GM12878 (cell line): ENCODE data around the gene HOMER2. TPM values are rescaled to one million over a fixed set of nuclear protein-coding genes. Genes with fewer than 3 reads are reported as not detected.

Source experiments
- ATAC-seq: fragments of 200-7000 bp; cut with Tn5 transposase; 3 replicates; pipeline ENCODE4 v1.9.1; 2020; ENCODE audit warnings: mild to moderate bottlenecking, moderate library complexity
- BruUV-seq: library from RNA; stranded (reverse); fragments of 400-500 nt; replicated peaks from 2 replicates; lab custom pipeline; 2021; lab: Mats Ljungman, UMichigan
- CTCF ChIA-PET: fragments of 300-600 bp; sonication (Branson Sonifier 250); formaldehyde crosslinking; extraction: SDS; loops from one replicate; lab custom pipeline; 2021; ENCODE audit warnings: inconsistent platforms; lab: Yijun Ruan, JAX
- POLR2A ChIA-PET: fragments of 350-600 bp; formaldehyde crosslinking; extraction: SDS; loops from one replicate; lab custom pipeline; 2021; ENCODE audit warnings: inconsistent platforms; lab: Charles Lee
- RAD21 ChIA-PET: fragments of 300-600 bp; sonication (Branson Sonifier 250); formaldehyde crosslinking; loops from one replicate; lab custom pipeline; 2023; ENCODE audit warnings: antibody characterized with exemption; ENCODE audit not compliant: unreplicated experiment; lab: Charles Lee
- SMC1A ChIA-PET: fragments of 300-600 bp; sonication (Branson Sonifier 250); formaldehyde crosslinking; loops from one replicate; lab custom pipeline; 2023; ENCODE audit not compliant: unreplicated experiment, uncharacterized antibody; lab: Charles Lee
- DNase-seq: peaks from one replicate; pipeline ENCODE4 v3.0.0-alpha.2; 2011; ENCODE audit warnings: low read depth, low spot score
- FAIRE-seq: peaks from 3 replicates; lab custom pipeline; 2011; peaks lifted over from hg19 to GRCh38; lab: Jason Lieb, UNC
- H2AFZ ChIP-seq: 2 replicates; pipeline ENCODE4 v1.6.0; 2011; ENCODE audit warnings: low read depth, low read length, control low read depth; ENCODE audit not compliant: control insufficient read depth
- H3K27ac ChIP-seq: 2 replicates; pipeline ENCODE4 v1.5.1; 2011; ENCODE audit warnings: control low read depth; ENCODE audit not compliant: control insufficient read depth, insufficient read depth
- H3K27me3 ChIP-seq, 2 experiments: replicated peaks in 1 of 2; 2 replicates each; pipeline versions ENCODE4 v1.6.0 to v1.6.1; 2011; ENCODE audit warnings: low read length in 1 of 2; ENCODE audit not compliant: control insufficient read depth in 2 of 2, insufficient read depth in 2 of 2
- H3K36me3 ChIP-seq, 2 experiments: 2 replicates each; pipeline ENCODE4 v1.5.1; 2011; ENCODE audit warnings: low read length in 1 of 2; ENCODE audit not compliant: control insufficient read depth in 2 of 2, insufficient read depth in 2 of 2
- H3K4me1 ChIP-seq: 2 replicates; pipeline ENCODE4 v1.6.1; 2011; ENCODE audit warnings: mild to moderate bottlenecking, low read length, moderate library complexity, mixed read lengths; ENCODE audit not compliant: control insufficient read depth, insufficient read depth
- H3K4me2 ChIP-seq: 2 replicates; pipeline ENCODE4 v1.6.0; 2011; ENCODE audit warnings: control low read depth; ENCODE audit not compliant: control insufficient read depth, insufficient read depth
- H3K4me3 ChIP-seq: fragments of 200-600 bp; sonication (generic); 2 replicates; pipeline ENCODE4 v1.5.1; 2016
- H3K79me2 ChIP-seq: 2 replicates; pipeline ENCODE4 v1.6.0; 2011; ENCODE audit warnings: low read length; ENCODE audit not compliant: control insufficient read depth, insufficient read depth
- H3K9ac ChIP-seq: 2 replicates; pipeline ENCODE4 v1.8.0; 2011; ENCODE audit warnings: low read length, control low read depth, mixed read lengths; ENCODE audit not compliant: control insufficient read depth, insufficient read depth
- H3K9me3 ChIP-seq: replicated peaks from 3 replicates; pipeline ENCODE4 v1.5.1; 2011; ENCODE audit warnings: mild to moderate bottlenecking, low read length; ENCODE audit not compliant: control insufficient read depth, insufficient read depth
- H4K20me1 ChIP-seq: 2 replicates; pipeline ENCODE4 v1.6.0; 2011; ENCODE audit not compliant: control insufficient read depth, insufficient read depth
- BCL11A ChIP-seq: IDR thresholded peaks from 2 replicates; pipeline ENCODE4 v1.6.1; 2011; ENCODE audit warnings: low read depth, low read length
- CREB1 ChIP-seq: IDR thresholded peaks from 2 replicates; pipeline ENCODE4 v1.6.1; 2012; ENCODE audit warnings: low read depth, mild to moderate bottlenecking, inconsistent platforms
- ETV6 ChIP-seq, 2 experiments: fragments of 450-650 bp in 1 of 2; IDR thresholded peaks in 1 of 2; conservative IDR thresholded peaks in 1 of 2; 2 replicates each; pipeline ENCODE4 v1.6.1; 2014; ENCODE audit warnings: antibody characterized with exemption in 1 of 2, borderline replicate concordance in 1 of 2, low read depth in 1 of 2, mild to moderate bottlenecking in 1 of 2, moderate library complexity in 1 of 2
- HDAC2 ChIP-seq: fragments of 200-600 bp; sonication (generic); IDR thresholded peaks from 2 replicates; pipeline ENCODE4 v1.6.1; 2017
- HDGF ChIP-seq: fragments of 450-650 bp; IDR thresholded peaks from 2 replicates; pipeline ENCODE4 v1.6.1; 2016; ENCODE audit warnings: antibody characterized with exemption
- IRF5 ChIP-seq: fragments of 450-650 bp; IDR thresholded peaks from 2 replicates; pipeline ENCODE4 v1.6.1; 2017; ENCODE audit warnings: borderline replicate concordance
- MEF2A ChIP-seq: IDR thresholded peaks from 2 replicates; pipeline ENCODE4 v1.6.1; 2011; ENCODE audit warnings: low read depth, mild to moderate bottlenecking, low read length, moderate library complexity; ENCODE audit not compliant: insufficient read depth
- MTA3 ChIP-seq: IDR thresholded peaks from 2 replicates; pipeline ENCODE4 v1.6.1; 2012; ENCODE audit warnings: low read length, inconsistent platforms, borderline replicate concordance
- REST ChIP-seq: IDR thresholded peaks from 2 replicates; pipeline ENCODE4 v1.6.1; 2012; ENCODE audit warnings: mild to moderate bottlenecking, low read depth, low read length
- SREBF2 ChIP-seq: IDR thresholded peaks from 2 replicates; pipeline ENCODE4 v1.6.1; 2012; ENCODE audit warnings: mild to moderate bottlenecking, low read length
- SUPT20H ChIP-seq: IDR thresholded peaks from 2 replicates; pipeline ENCODE4 v1.6.1; 2011; ENCODE audit warnings: low read depth, mild to moderate bottlenecking, low read length, moderate library complexity, borderline replicate concordance; ENCODE audit not compliant: control insufficient read depth
- ZBTB33 ChIP-seq: fragments of 450-650 bp; IDR thresholded peaks from 2 replicates; pipeline ENCODE4 v1.6.1; 2017; ENCODE audit warnings: mild to moderate bottlenecking
- ZBTB4 ChIP-seq: fragments of 450-650 bp; formaldehyde crosslinking; IDR thresholded peaks from 2 replicates; pipeline ENCODE4 v1.4.0; 2022; ENCODE audit warnings: mild to moderate bottlenecking, moderate library complexity
- ZNF207 ChIP-seq: fragments of 450-650 bp; IDR thresholded peaks from 2 replicates; pipeline ENCODE4 v1.6.1; 2014; ENCODE audit warnings: antibody characterized with exemption, mild to moderate bottlenecking, borderline replicate concordance
- ZNF24 ChIP-seq: fragments of 450-650 bp; IDR thresholded peaks from 2 replicates; pipeline ENCODE4 v1.6.1; 2017; ENCODE audit warnings: antibody characterized with exemption, mild to moderate bottlenecking
- WGBS: methylation state at CpG from one replicate; pipeline ENCODE4 v1.1.6; 2016; ENCODE audit warnings: low lambda C conversion rate; ENCODE audit not compliant: insufficient replicate concordance, insufficient coverage; ENCODE audit errors: missing lambda C conversion rate; 5-methylcytosine and 5-hydroxymethylcytosine counted together
- in situ Hi-C: fragments of 300-500 bp; cut with MboI; formaldehyde crosslinking; loops from 9 replicates; pipeline ENCODE4 v1.14.3; 2018; ENCODE audit warnings: mixed read lengths
- intact Hi-C: fragments of 100-400 bp; cut with micrococcal nuclease; formaldehyde crosslinking; loops from one replicate; pipeline ENCODE4 v1.14.2; 2022; ENCODE audit not compliant: unreplicated experiment
- polyA plus RNA-seq, 11 experiments: library from polyadenylated mRNA; depleted of rRNA in 4 of 11; unstranded in 6 of 11; stranded (reverse) in 5 of 11; fragments of >200 nt; fragmentation: Nextera tagmentation in 4 of 11; fragmentation: Illumina TruSeq in 1 of 11; extraction: Ambion mirVana in 4 of 11; extraction: Trizol in 1 of 11; gene quantifications; 1 replicate in 1 of 11; 2 replicates in 10 of 11; pipeline versions ENCODE4 v1.2.1 to v1.2.3, GENCODE V29; 2011 to 2016; ENCODE audit warnings: inconsistent platforms in 2 of 11, missing spikeins in 2 of 11, low read depth in 1 of 11
- total RNA-seq, 4 experiments: library from RNA; depleted of rRNA in 3 of 4; stranded (reverse); fragments of >200 nt in 3 of 4; fragmentation: Illumina TruSeq in 1 of 4; extraction: Trizol in 1 of 4; gene quantifications; 2 replicates each; pipeline versions ENCODE4 v1.2.1 to v1.2.3, GENCODE V29; 2013 to 2021

The HOMER2 gene
- total and polyA plus RNA-seq, 10 of the 15 experiments (the other 5 are each of a cell fraction or from before 2014, with no cell fraction given) = 0.60 to 5.0 (median 1.8) TPM

GRCh38 chr15:82829234-82829633 lies 123.3 kb downstream of the HOMER2 start:
- Histone ChIP-seq H3K27me3 (no peaks in the 10 kb centered on the region), H3K36me3 (peaks cover 20 to 37% of the 10 kb centered on the region in 2 experiments), H3K4me2 (no peak overlapping the region), H2AFZ (no peak overlapping the region), H3K27ac (no peak overlapping the region), H3K4me3 (no peak overlapping the region), H3K4me1 (peaks cover 18% of the 10 kb centered on the region), H3K9ac (no peak overlapping the region), H3K9me3 (no peaks in the 10 kb centered on the region), H4K20me1 (peaks cover 6% of the 10 kb centered on the region; the same call in 1 of the 2 replicates), H3K79me2 (no peaks in the 10 kb centered on the region)
- FAIRE-seq (no peak), DNase-seq (no peak), ATAC-seq (no peak)
- ChIA-PET POLR2A (no interaction called here), RAD21 (no interaction called here), SMC1A (interaction anchor here (0.9 to 1.1 kb wide), 2 partner anchors 17 to 79 kb away, joined by 3 read pairs; no protein-coding TSS in a partner anchor), CTCF (interaction anchor here (0.9 to 2.1 kb wide), 4 partner anchors 16 to 298 kb away, joined by 3 to 10 read pairs (median 6); partner anchors contain the start of gene C15orf40)
- in situ Hi-C loops = no loop called here
- intact Hi-C loops = no loop called here
- BruUV-seq = no TSS peak
- whole genome bisulfite sequencing = 94% methylated on average over 4 of the region's 4 CpGs
- TF ChIP-seq ETV6 (conservative IDR thresholded peaks at IDR 0.05 in 1 of 2, IDR thresholded peaks at IDR 0.05 in 1 of 2; ENCODE audit: borderline replicate concordance in 1 of 2, low read depth in 1 of 2) (no peak), ZBTB4 (CRISPR knock-in tag) (no peak), ZNF207 (no peak), ZBTB33 (no peak), REST (no peak), MEF2A (no peak), MTA3 (no peak), IRF5 (no peak), CREB1 (no peak), SREBF2 (no peak), BCL11A (no peak), HDGF (no peak), HDAC2 (no peak), ZNF24 (no peak), SUPT20H (no peak)
